CD4-positive, alpha-beta T cell (primary cell): ENCODE results near the gene RSPH9. TPM values are rescaled to one million over a fixed set of nuclear protein-coding genes. Genes with fewer than 3 reads are reported as not detected.
A peak's percentile ranks its signal among the peaks of the same experiment; 100 is the strongest.
"Not testable (repeated sequence)": the region's sequence is repeated elsewhere in the genome, so short reads cannot be mapped to it uniquely, and the experiment has no call there.

Experiments
- ATAC-seq: fragments of 200-7000 bp; cut with Tn5 transposase; one replicate; pipeline ENCODE4 v1.10.0; 2022; ENCODE audit warnings: mild to moderate bottlenecking; ENCODE audit not compliant: poor library complexity
- CTCF ChIA-PET: fragments of 350-600 bp; sonication (Branson Sonifier 250); formaldehyde crosslinking; loops from one replicate; lab custom pipeline; 2021; ENCODE audit warnings: antibody characterized with exemption, inconsistent platforms; lab: Charles Lee
- POLR2A ChIA-PET: fragments of 350-600 bp; sonication (Branson Sonifier 250); formaldehyde crosslinking; loops from one replicate; lab custom pipeline; 2021; ENCODE audit warnings: antibody characterized with exemption, inconsistent platforms; lab: Charles Lee
- DNase-seq, 14 experiments: peaks; one replicate each; pipeline ENCODE4 v3.0.0-alpha.2; 2013 to 2020; ENCODE audit warnings: mixed read lengths in 2 of 14
- H3K27ac ChIP-seq, 2 donors: one replicate each; pipeline versions ENCODE4 v1.5.1 to v1.7.0; 2013; ENCODE audit warnings: low read length in 2 of 2, low read depth in 1 of 2, mild to moderate bottlenecking in 1 of 2
- H3K27me3 ChIP-seq, 2 experiments: 1 replicate in 1 of 2; 2 replicates in 1 of 2; pipeline versions ENCODE4 v1.6.1 to v1.7.0; 2013; ENCODE audit warnings: low read length in 2 of 2, control low read depth in 1 of 2, mild to moderate bottlenecking in 1 of 2, moderate library complexity in 1 of 2; ENCODE audit not compliant: insufficient read depth in 2 of 2, control insufficient read depth in 1 of 2
- H3K36me3 ChIP-seq: one replicate; pipeline ENCODE4 v1.6.1; 2013; ENCODE audit warnings: low read length, control low read depth; ENCODE audit not compliant: insufficient read depth
- H3K4me1 ChIP-seq: one replicate; pipeline ENCODE4 v1.6.1; 2013; ENCODE audit warnings: low read length, control low read depth; ENCODE audit not compliant: insufficient read depth
- H3K4me3 ChIP-seq: one replicate; pipeline ENCODE4 v1.5.1; 2013; ENCODE audit warnings: mild to moderate bottlenecking, low read length, moderate library complexity
- H3K9me3 ChIP-seq, 2 experiments: 1 replicate in 1 of 2; 2 replicates in 1 of 2; pipeline versions ENCODE4 v1.6.1 to v1.7.0; 2013; ENCODE audit warnings: low read length in 2 of 2, mild to moderate bottlenecking in 2 of 2, control low read depth in 1 of 2, moderate library complexity in 1 of 2; ENCODE audit not compliant: control insufficient read depth in 1 of 2, insufficient read depth in 1 of 2
- H3K27ac Mint-ChIP-seq: one replicate; pipeline ENCODE4 v1.8.0; 2020; ENCODE audit warnings: mixed read lengths
- H3K27me3 Mint-ChIP-seq: one replicate; pipeline ENCODE4 v1.8.0; 2021; ENCODE audit warnings: mixed read lengths
- H3K36me3 Mint-ChIP-seq: one replicate; pipeline ENCODE4 v1.8.0; 2021; ENCODE audit warnings: low read depth, mixed read lengths
- H3K4me1 Mint-ChIP-seq: one replicate; pipeline ENCODE4 v1.8.0; 2021; ENCODE audit warnings: low read depth, mixed read lengths
- H3K4me3 Mint-ChIP-seq: one replicate; pipeline ENCODE4 v1.8.0; 2020; ENCODE audit warnings: mild to moderate bottlenecking, mixed read lengths
- H3K9me3 Mint-ChIP-seq: one replicate; pipeline ENCODE4 v1.8.0; 2020; ENCODE audit warnings: mixed read lengths
- intact Hi-C, 2 experiments: fragments of 100-400 bp; cut with DNase I in 1 of 2; cut with micrococcal nuclease in 1 of 2; formaldehyde crosslinking; loops; one replicate each; pipeline versions ENCODE4 v1.15.1 to v1.9.0; 2023 to 2025; cut with DNase I, micrococcal nuclease
- total RNA-seq, 174 experiments: library from RNA in 2 of 174; stranded (reverse) in 2 of 174; gene quantifications; one replicate each; pipeline ENCODE4 v1.2.3 and lab custom pipeline; 2021 to 2026
- TF ChIP-seq, protein P1 (sequence below): fragments of 200-600 bp; IDR thresholded peaks from one replicate; pipeline ENCODE4 v1.8.0; 2022; ENCODE audit warnings: antibody characterized with exemption, mild to moderate bottlenecking

The RSPH9 gene
- total RNA-seq, 2 experiments from 2014 or later: not detected

- Mint-ChIP-seq H3K4me1 (peaks cover 41% of the 10 kb centered on the region), H3K9me3 (no peaks in the 10 kb centered on the region), H3K27ac (peak overlapping the region; percentile 94), H3K36me3 (peaks cover 29% of the 10 kb centered on the region), H3K27me3 (no peaks in the 10 kb centered on the region), H3K4me3 (peak overlapping the region; percentile 98)
- H3K27me3 ChIP-seq: no peaks in the 10 kb centered on the region
- peak overlapping the region; percentile 92 for H3K4me3 ChIP-seq
- H3K36me3 ChIP-seq: peaks cover 17% of the 10 kb centered on the region
- no peaks in the 10 kb centered on the region for H3K9me3 ChIP-seq
- POLR2A ChIA-PET: interaction anchor here (0.6 to 1.7 kb wide), 27 partner anchors 9 to 1843 kb away, joined by 3 to 16 read pairs (median 4); partner anchors contain the start of genes ABCC10, BYSL, CNPY3 and HSP90AB1
- peaks cover 40% of the 10 kb centered on the region for H3K4me1 ChIP-seq
- TF ChIP-seq, protein P1, sequence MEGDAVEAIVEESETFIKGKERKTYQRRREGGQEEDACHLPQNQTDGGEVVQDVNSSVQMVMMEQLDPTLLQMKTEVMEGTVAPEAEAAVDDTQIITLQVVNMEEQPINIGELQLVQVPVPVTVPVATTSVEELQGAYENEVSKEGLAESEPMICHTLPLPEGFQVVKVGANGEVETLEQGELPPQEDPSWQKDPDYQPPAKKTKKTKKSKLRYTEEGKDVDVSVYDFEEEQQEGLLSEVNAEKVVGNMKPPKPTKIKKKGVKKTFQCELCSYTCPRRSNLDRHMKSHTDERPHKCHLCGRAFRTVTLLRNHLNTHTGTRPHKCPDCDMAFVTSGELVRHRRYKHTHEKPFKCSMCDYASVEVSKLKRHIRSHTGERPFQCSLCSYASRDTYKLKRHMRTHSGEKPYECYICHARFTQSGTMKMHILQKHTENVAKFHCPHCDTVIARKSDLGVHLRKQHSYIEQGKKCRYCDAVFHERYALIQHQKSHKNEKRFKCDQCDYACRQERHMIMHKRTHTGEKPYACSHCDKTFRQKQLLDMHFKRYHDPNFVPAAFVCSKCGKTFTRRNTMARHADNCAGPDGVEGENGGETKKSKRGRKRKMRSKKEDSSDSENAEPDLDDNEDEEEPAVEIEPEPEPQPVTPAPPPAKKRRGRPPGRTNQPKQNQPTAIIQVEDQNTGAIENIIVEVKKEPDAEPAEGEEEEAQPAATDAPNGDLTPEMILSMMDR: no peak
- CTCF ChIA-PET: interaction anchor here (0.6 to 1.7 kb wide), 5 partner anchors 21 to 683 kb away, joined by 3 to 7 read pairs (median 3); partner anchors contain the start of genes AARS2 and DNPH1
- H3K27ac ChIP-seq: peak overlapping the region; percentile 86 to 90
- ATAC-seq (peak; percentile 58), DNase-seq (peak; percentile 65 to 96 (median 82))
- intact Hi-C loops: loop anchor here in 1 of 2 experiments (2.0 to 10.0 kb wide), 9 partner anchors 55 to 1892 kb away; partner anchors contain the start of genes ABCC10, CUL7, POLR1C and SLC29A1
Observed at GRCh38 chr6:43629505-43630300, 15.1 kb upstream of the RSPH9 start.

- peak overlapping the region; percentile 81 for H3K4me3 Mint-ChIP-seq
- POLR2A ChIA-PET: no interaction called here
- H3K4me1 ChIP-seq: peaks cover 46% of the 10 kb centered on the region
Observed at GRCh38 chr6:43630980-43631619, 13.7 kb upstream of the RSPH9 start.

DNA sequence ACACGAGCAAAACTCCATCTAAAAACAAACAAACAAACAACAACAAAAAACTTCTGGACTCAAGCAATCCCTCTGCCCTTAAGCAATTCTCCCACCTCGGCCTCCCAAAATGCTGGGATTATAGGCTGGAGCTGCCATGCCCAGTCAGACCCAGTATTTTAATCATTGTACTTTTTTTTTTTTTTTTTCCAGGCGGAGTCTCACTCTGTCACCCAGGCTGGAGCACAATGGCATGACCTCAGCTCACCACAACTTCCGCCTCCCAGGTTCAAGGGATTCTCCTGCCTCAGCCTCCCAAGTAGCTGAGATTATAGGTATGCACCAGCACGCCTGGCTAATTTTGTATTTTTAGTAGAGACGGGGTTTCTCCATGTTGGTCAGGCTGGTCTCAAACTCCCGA is 11.8 kb upstream of the RSPH9 start:
- DNase-seq, ATAC-seq, H3K27ac Mint-ChIP-seq, POLR2A ChIA-PET, H3K9me3 Mint-ChIP-seq, H3K36me3 ChIP-seq, H3K27me3 Mint-ChIP-seq, H3K27ac ChIP-seq, H3K27me3 ChIP-seq, H3K4me3 ChIP-seq, H3K9me3 ChIP-seq, H3K4me3 Mint-ChIP-seq: not testable (repeated sequence)
- peaks cover 20% of the 10 kb centered on the region for H3K36me3 Mint-ChIP-seq
- H3K4me1 Mint-ChIP-seq: peaks cover 48% of the 10 kb centered on the region
- intact Hi-C loops: loop anchor here in 1 of 2 experiments (10.0 kb wide), 1 partner anchor 592 kb away; the partner anchor contains the start of gene SLC29A1
- H3K4me1 ChIP-seq: peaks cover 50% of the 10 kb centered on the region
- CTCF ChIA-PET: interaction anchor here (0.6 kb wide), 1 partner anchor 34 kb away, joined by 3 read pairs; no protein-coding TSS in a partner anchor

More at GRCh38 chr6:43630980-43631619, 13.7 kb upstream of the RSPH9 start:
- Mint-ChIP-seq H3K27ac (peak overlapping the region; percentile 62), H3K27me3 (no peaks in the 10 kb centered on the region), H3K4me1 (peaks cover 55% of the 10 kb centered on the region), H3K9me3 (no peaks in the 10 kb centered on the region), H3K36me3 (peaks cover 25% of the 10 kb centered on the region)
- Histone ChIP-seq H3K27me3 (no peaks in the 10 kb centered on the region), H3K4me3 (no peak overlapping the region), H3K36me3 (peaks cover 3% of the 10 kb centered on the region), H3K9me3 (no peaks in the 10 kb centered on the region), H3K27ac (no peak overlapping the region)
- peak in 1 of 14 experiments; percentile 16 for DNase-seq
- intact Hi-C loops: loop anchor here in 1 of 2 experiments (10.0 kb wide), 1 partner anchor 594 kb away; the partner anchor contains the start of gene SLC29A1
- CTCF ChIA-PET: interaction anchor here (0.8 kb wide), 1 partner anchor 35 kb away, joined by 3 read pairs; no protein-coding TSS in a partner anchor
- ATAC-seq: no peak
- TF ChIP-seq, protein P1: no peak
